Activated naive CD8-positive, alpha-beta T cell treated with anti-CD3 and anti-CD28 coated beads, Interleukin-2, amount 10 ng/mL, durations not matched to agents 7 days and 5 days (primary cell): ENCODE data around the gene CD244. TPM values are rescaled to one million over a fixed set of nuclear protein-coding genes. Genes with fewer than 3 reads are reported as not detected.

Experiments
- ATAC-seq: fragments of 150-1000 bp; cut with Tn5 transposase; one replicate; pipeline ENCODE4 v1.10.0; 2021; ENCODE audit warnings: low read depth, moderate library complexity
- POLR2A ChIA-PET: fragments of 350-600 bp; sonication (Branson Sonifier 250); formaldehyde crosslinking; loops from one replicate; lab custom pipeline; 2021; ENCODE audit warnings: antibody characterized with exemption; lab: Charles Lee
- DNase-seq: peaks from one replicate; pipeline ENCODE4 v3.0.0; 2021
- H3K27ac Mint-ChIP-seq: one replicate; pipeline ENCODE4 v1.8.0; 2022; ENCODE audit warnings: mild to moderate bottlenecking, mixed read lengths
- H3K27me3 Mint-ChIP-seq: one replicate; pipeline ENCODE4 v1.8.0; 2022; ENCODE audit warnings: mild to moderate bottlenecking, moderate library complexity, mixed read lengths
- H3K36me3 Mint-ChIP-seq: one replicate; pipeline ENCODE4 v1.8.0; 2021; ENCODE audit warnings: mild to moderate bottlenecking, mixed read lengths
- H3K4me1 Mint-ChIP-seq: one replicate; pipeline ENCODE4 v1.8.0; 2021; ENCODE audit warnings: mixed read lengths
- H3K4me3 Mint-ChIP-seq: one replicate; pipeline ENCODE4 v1.8.0; 2022; ENCODE audit warnings: mild to moderate bottlenecking, moderate library complexity, mixed read lengths
- H3K9me3 Mint-ChIP-seq: one replicate; pipeline ENCODE4 v1.8.0; 2021; ENCODE audit warnings: mixed read lengths
- total RNA-seq, 2 experiments: library from RNA; stranded (reverse); gene quantifications; one replicate each; pipeline ENCODE4 v1.2.3, GENCODE V29; 2021

The CD244 gene
- total RNA-seq, 2 experiments from 2014 or later: 6.0 to 7.8 TPM

DNA sequence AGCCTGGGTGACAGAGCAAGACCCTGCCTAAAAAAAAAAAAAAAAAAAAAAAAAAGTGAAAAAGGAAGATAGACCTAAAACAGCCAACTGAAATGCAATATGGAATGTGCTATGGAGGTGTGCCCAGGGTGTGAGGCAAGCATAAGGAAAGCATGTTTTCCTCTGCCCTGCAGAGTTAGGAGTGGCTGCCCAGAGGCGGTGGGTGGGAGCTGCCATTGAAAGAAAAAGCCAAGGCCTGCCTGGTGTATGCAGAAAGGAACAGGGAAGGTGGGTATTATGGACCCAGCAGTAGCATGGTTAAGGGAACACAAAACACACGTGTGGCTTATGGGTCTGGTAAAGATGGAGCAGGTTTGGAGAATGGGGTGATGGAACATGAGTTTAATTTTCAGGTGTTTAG lies 8.9 kb downstream of the CD244 start:
- DNase-seq (no peak), ATAC-seq (no peak)
- H3K27me3 Mint-ChIP-seq: no peaks in the 10 kb centered on the region
- no peaks in the 10 kb centered on the region for H3K9me3 Mint-ChIP-seq
- H3K4me1 Mint-ChIP-seq: peaks cover 9% of the 10 kb centered on the region
- peaks cover 13% of the 10 kb centered on the region for H3K36me3 Mint-ChIP-seq
- H3K27ac Mint-ChIP-seq: no peak overlapping the region
- POLR2A ChIA-PET: no interaction called here
- H3K4me3 Mint-ChIP-seq: no peak overlapping the region

DNA sequence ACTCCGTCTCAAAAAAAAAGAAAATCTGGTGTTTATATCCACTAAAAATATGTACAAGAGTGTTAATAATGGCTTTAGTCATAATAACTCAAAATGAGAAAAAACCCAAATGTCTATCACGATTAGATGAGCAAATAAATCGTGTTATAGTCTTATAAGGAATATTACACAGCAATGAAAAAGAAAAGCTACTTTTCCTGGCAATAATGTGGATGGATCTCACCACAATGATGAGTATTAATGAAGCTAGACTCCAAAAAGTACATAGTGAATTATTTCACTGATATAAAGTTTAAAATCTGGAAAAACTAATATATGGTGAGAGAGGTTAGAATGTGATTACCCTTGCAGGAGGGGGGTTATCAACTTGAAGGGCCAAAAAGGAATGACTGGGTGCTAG lies 9.7 kb downstream of the CD244 start:
- Mint-ChIP-seq H3K4me3 (no peak overlapping the region), H3K36me3 (peaks cover 15% of the 10 kb centered on the region), H3K27ac (no peak overlapping the region), H3K27me3 (no peaks in the 10 kb centered on the region), H3K4me1 (peaks cover 7% of the 10 kb centered on the region), H3K9me3 (no peaks in the 10 kb centered on the region)
- no peak for DNase-seq
- no peak for ATAC-seq
- POLR2A ChIA-PET: interaction anchor here (0.9 kb wide), 1 partner anchor 15 kb away, joined by 3 read pairs; no protein-coding TSS in a partner anchor

DNA sequence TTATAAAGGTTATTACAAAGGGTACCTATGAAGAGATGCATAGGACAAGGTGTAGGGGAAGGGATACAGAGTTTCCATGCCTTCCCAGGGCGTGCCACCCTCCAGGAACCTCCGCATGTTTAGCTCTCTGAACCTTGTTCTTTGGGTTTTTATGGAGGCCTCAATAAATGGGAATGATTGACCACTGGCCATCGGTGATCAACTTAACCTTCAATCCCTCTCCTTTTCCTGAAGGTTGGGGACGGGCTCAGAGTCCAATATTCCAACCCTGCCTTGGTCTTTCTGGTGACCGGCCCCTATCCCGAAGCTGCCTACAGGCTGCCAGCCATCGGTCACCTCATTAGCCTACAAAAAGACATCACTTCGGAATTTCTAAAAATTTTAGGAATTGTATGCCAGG lies 11.7 kb downstream of the CD244 start:
- POLR2A ChIA-PET: interaction anchor here (1.1 kb wide), 1 partner anchor 14 kb away, joined by 3 read pairs; no protein-coding TSS in a partner anchor
- Mint-ChIP-seq H3K4me3 (no peak overlapping the region), H3K27me3 (peaks cover 4% of the 10 kb centered on the region), H3K4me1 (peaks cover 6% of the 10 kb centered on the region), H3K9me3 (no peaks in the 10 kb centered on the region), H3K27ac (no peak overlapping the region), H3K36me3 (peaks cover 17% of the 10 kb centered on the region)
- DNase-seq: no peak
- ATAC-seq: no peak

DNA sequence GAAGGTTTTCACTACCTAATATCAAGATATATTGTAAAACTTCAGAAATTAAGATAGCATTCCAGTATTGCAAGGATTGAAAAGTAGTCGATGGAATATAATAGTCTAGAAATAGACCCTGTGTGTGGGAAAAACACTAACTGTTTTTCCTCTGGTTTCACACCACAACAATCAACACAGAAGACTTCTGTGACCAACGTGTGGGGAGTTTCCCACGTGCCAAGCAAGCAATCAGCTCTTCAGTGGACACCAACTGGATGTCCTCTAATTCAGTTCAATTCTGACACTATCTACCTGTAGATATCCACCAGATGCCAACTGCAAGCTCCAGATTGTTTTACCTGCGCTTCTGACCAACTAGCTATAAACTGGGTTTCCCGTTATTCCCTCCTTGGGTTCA lies 12.1 kb downstream of the CD244 start:
- POLR2A ChIA-PET: no interaction called here
- peaks cover 4% of the 10 kb centered on the region for H3K27me3 Mint-ChIP-seq
- H3K4me1 Mint-ChIP-seq: peaks cover 6% of the 10 kb centered on the region
- ATAC-seq (no peak), DNase-seq (no peak)
- peaks cover 19% of the 10 kb centered on the region for H3K36me3 Mint-ChIP-seq
- no peak overlapping the region for H3K27ac Mint-ChIP-seq
- H3K9me3 Mint-ChIP-seq: no peaks in the 10 kb centered on the region
- no peak overlapping the region for H3K4me3 Mint-ChIP-seq

DNA sequence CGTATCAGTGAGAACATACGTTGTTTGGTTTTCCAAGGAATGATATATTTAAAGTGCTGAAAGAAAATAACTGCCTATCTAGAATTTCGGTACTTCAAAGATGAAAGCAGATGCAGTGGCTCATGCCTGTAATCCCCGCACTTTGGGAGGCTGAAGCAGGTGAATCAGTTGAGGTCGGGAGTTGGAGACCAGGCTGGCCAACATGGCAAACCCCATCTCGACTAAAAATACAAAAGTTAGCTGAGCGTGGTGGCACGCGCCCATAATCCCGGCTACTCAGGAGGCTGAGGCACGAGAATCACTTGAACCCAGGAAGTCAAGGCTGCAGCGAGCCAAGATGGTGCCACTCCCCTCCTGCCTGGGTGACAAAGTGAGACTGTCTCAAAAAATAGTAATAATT lies 16.4 kb downstream of the CD244 start:
- Mint-ChIP-seq H3K9me3 (peaks cover 8% of the 10 kb centered on the region), H3K4me1 (peaks cover 31% of the 10 kb centered on the region), H3K27ac (no peak overlapping the region), H3K36me3 (peaks cover 29% of the 10 kb centered on the region), H3K27me3 (peaks cover 4% of the 10 kb centered on the region), H3K4me3 (no peak overlapping the region)
- POLR2A ChIA-PET: interaction anchor here (1.2 kb wide), 1 partner anchor 9 kb away, joined by 6 read pairs; no protein-coding TSS in a partner anchor
- no peak for DNase-seq
- no peak for ATAC-seq

DNA sequence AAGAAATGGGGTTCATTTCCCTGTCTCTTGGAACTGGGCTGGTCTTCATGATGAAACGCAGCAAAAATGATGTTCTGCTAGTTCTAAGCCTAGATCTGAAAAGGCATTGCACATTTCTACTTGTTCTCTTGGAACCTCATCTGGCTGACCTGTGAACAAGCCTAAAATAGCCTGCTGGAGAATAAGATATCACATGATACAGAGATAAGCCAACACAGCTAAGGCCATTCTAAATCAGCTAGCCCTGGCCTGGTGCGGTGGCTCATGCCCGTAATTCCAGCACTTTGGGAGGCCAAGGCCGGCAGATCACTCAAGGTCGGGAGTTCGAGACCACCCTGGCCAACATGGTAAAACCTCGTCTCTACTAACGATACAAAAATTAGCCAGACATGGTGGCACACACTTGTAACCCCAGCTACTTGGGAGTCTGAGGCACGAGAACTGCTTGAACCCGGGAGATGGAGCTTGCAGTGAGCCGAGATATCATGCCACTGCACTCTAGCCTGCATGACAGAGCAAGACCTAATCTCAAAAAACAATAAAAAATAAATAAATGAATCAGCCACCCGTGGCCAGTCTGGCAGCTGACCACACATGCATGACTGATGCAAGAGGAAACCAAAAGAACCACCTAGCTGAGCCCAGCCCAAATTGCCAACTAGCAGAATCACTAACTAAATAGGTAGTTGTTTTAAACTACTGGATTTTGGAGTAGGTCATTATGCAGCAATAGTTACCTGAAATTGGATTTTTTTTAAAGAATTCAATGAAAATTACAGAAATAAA lies 18.0 kb downstream of the CD244 start:
- POLR2A ChIA-PET: interaction anchor here (1.4 kb wide), 1 partner anchor 48 kb away, joined by 3 read pairs; the partner anchor contains the start of gene LY9
- Mint-ChIP-seq H3K27ac (no peak overlapping the region), H3K27me3 (peaks cover 4% of the 10 kb centered on the region), H3K36me3 (peaks cover 31% of the 10 kb centered on the region), H3K4me3 (no peak overlapping the region), H3K9me3 (peaks cover 8% of the 10 kb centered on the region), H3K4me1 (peaks cover 34% of the 10 kb centered on the region)
- no peak for DNase-seq
- no peak for ATAC-seq

DNA sequence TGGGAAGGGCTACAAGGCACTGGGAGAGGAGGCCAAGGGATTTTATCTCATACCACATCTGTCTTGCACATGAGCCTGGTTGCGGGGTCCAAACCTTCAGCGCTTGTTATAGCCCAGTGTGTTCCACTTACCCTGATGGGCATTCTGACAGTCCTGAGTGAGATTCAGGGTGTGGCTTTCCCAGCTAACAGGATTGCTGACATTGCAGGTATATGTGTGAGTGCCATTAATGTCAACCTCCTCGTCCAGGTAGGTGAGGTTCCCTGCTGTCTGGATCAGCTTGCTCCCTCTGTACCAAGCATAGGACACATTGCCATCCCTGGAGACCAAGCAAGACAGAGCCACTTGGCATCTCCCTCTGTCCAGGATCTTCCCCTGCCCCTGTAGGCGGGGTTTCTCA lies 21.6 kb downstream of the CD244 start:
- Mint-ChIP-seq H3K36me3 (peaks cover 23% of the 10 kb centered on the region), H3K4me3 (no peak overlapping the region)

DNA sequence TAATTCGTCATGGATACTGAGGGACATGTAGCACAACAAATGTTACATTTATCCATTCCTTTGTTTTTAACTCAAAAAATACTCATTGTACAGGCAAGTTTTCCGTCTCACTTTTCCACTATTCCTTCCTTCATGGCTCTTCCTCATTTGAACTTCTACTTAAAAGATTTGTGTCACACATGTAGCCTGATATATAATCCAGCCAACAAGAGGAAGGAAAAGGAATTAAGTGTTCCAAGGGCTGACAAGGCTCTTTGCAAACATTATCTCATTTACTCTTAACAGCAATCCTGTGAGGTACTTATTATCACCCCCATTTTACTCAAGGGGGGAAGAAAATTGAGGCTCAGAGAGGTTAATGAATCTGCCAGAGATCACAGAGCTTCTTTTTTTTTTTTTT lies 22.9 kb downstream of the CD244 start:
- POLR2A ChIA-PET: interaction anchor here (0.6 to 0.9 kb wide), 2 partner anchors 8 to 114 kb away, joined by 3 to 4 read pairs; no protein-coding TSS in a partner anchor
- H3K4me3 Mint-ChIP-seq: no peak overlapping the region
- no peak overlapping the region for H3K27ac Mint-ChIP-seq
- peaks cover 68% of the 10 kb centered on the region for H3K4me1 Mint-ChIP-seq
- no peaks in the 10 kb centered on the region for H3K27me3 Mint-ChIP-seq
- H3K9me3 Mint-ChIP-seq: peaks cover 6% of the 10 kb centered on the region
- ATAC-seq: no peak
- peaks cover 15% of the 10 kb centered on the region for H3K36me3 Mint-ChIP-seq
- no peak for DNase-seq

More for the DNA sequence above, 21.6 kb downstream of the CD244 start:
- ATAC-seq (no peak), DNase-seq (no peak)
- Mint-ChIP-seq H3K27ac (no peak overlapping the region), H3K9me3 (peaks cover 8% of the 10 kb centered on the region), H3K4me1 (peaks cover 61% of the 10 kb centered on the region), H3K27me3 (no peaks in the 10 kb centered on the region)
- POLR2A ChIA-PET: no interaction called here

DNA sequence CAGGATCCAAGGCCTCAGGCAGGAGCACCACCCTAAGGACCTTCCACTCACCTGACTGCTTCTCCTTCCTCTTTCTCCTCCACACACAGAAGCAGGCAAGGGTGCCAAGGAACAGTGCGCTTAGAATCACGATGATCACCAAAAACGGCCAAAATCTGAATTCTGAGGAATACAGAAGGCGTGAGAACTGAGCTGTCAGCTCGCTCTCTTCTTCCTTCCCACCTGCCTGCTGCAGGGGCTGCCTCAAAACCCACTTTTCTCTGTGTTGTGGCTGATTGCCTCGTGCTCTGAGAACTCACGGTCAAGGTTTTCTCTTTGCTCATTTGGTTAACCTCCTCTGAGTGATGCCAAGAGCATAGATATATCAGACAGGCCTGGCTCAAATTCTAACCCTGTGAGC lies 23.8 kb downstream of the CD244 start:
- no peak for ATAC-seq
- peaks cover 11% of the 10 kb centered on the region for H3K36me3 Mint-ChIP-seq

DNA sequence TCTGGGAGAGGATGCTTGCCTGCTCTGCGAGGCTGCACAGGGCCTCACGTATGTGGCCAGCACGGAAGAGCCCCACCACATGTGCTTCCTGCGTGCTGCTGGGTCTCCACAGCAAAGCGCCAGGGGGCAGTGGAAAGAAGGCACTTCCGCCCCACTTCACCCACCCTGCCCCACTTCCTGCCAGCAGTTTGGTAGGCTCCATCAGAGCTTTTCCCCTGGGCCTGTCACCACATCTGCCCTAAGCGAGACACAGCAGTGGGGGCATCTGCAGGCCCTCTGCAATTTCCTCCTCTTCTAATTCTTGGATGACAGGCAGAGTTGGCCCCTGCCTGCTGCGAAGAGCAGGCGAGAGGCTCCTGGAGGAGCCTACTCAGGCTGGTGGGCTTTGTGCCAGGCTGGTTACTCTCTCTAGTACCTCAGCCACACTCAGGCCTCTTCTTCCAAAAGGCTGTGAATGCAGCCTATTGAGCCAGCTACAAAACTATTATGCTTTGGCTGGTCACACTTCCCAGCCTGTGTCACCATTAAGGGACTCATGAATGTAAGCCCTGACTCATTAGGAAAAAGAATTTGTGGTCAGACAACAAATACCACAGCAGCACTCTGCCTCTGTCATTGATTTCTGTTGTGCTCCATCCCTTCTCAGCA lies 25.0 kb downstream of the CD244 start:
- Mint-ChIP-seq H3K27me3 (no peaks in the 10 kb centered on the region), H3K4me3 (peak overlapping the region; percentile 76), H3K9me3 (no peaks in the 10 kb centered on the region), H3K36me3 (peaks cover 5% of the 10 kb centered on the region), H3K4me1 (peaks cover 63% of the 10 kb centered on the region), H3K27ac (peak overlapping the region; percentile 98)
- peak; percentile 84 for DNase-seq
- POLR2A ChIA-PET: interaction anchor here (0.7 to 4.1 kb wide), 15 partner anchors 9 to 154 kb away, joined by 3 to 25 read pairs (median 5); partner anchors contain the start of genes CD244, ITLN2 and LY9
- ATAC-seq: peak; percentile 92

More for the DNA sequence above, 23.8 kb downstream of the CD244 start:
- H3K4me1 Mint-ChIP-seq: peaks cover 67% of the 10 kb centered on the region
- DNase-seq: peak; percentile 53
- H3K9me3 Mint-ChIP-seq: peaks cover 2% of the 10 kb centered on the region
- POLR2A ChIA-PET: interaction anchor here (0.6 to 3.1 kb wide), 7 partner anchors 16 to 151 kb away, joined by 3 to 25 read pairs (median 4); partner anchors contain the start of gene CD244
- H3K27ac Mint-ChIP-seq: peak overlapping the region; percentile 98
- peak overlapping the region; percentile 76 for H3K4me3 Mint-ChIP-seq
- H3K27me3 Mint-ChIP-seq: no peaks in the 10 kb centered on the region

DNA sequence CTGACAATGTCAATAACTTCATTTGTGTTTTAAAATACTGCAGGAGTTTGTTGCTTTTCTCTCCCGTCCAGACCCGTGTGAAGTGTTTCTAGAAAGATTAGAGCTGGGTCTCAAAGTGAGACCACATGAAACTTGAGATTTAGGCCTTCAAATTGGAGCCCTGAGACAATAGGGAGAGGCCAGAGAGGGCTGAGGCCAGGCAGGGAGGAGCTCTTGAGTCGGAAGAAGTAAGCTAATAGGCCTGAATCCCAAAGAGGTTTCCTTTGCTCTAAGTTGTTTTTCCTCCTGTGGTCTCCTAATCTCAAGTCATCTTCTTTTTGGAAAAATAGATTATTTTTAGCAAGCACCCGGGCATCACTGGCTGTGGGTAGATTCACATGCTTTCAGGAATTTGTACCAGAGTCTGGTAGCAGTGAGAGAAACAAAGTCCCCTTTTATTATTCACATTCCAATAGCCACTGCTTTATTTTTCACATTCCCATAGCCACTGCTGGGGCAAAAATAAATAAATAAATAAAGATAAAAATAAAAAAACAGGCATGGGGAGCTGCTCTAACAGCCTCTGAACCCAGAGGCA lies 25.6 kb downstream of the CD244 start:
- peak overlapping the region; percentile 57 for H3K4me3 Mint-ChIP-seq
- H3K9me3 Mint-ChIP-seq: no peaks in the 10 kb centered on the region
- no peak for ATAC-seq
- peaks cover 6% of the 10 kb centered on the region for H3K36me3 Mint-ChIP-seq
- POLR2A ChIA-PET: interaction anchor here (0.8 to 4.1 kb wide), 15 partner anchors 9 to 154 kb away, joined by 3 to 25 read pairs (median 5); partner anchors contain the start of genes CD244, ITLN2 and LY9
- DNase-seq: no peak
- peak overlapping the region; percentile 98 for H3K27ac Mint-ChIP-seq
- H3K27me3 Mint-ChIP-seq: no peaks in the 10 kb centered on the region
- H3K4me1 Mint-ChIP-seq: peaks cover 59% of the 10 kb centered on the region

DNA sequence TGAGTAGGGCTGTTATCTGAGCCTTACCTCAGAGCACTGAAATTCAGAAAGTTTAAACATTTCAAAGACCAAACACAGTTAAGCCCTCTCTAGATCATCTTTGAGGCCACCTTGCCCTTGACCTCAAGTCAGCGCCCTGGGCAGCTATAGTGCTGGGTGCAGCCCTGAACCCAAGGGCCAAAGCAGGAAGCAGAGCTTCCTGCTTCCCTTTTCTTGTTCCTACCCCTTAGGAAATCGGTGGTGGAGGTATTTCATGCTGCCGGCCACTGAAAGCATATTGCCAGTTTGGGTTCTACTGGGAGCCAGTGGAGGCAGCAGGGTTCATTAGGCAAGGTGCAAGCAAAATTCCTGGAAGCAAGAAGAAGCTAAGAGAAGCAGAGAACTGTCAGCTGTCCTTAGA lies 26.1 kb downstream of the CD244 start:
- H3K27ac Mint-ChIP-seq: peak overlapping the region; percentile 81
- POLR2A ChIA-PET: interaction anchor here (1.0 to 4.1 kb wide), 11 partner anchors 13 to 154 kb away, joined by 3 to 25 read pairs (median 5); partner anchors contain the start of genes CD244, ITLN2 and LY9
- H3K4me1 Mint-ChIP-seq: peaks cover 57% of the 10 kb centered on the region
- ATAC-seq (no peak), DNase-seq (no peak)
- no peaks in the 10 kb centered on the region for H3K27me3 Mint-ChIP-seq
- peaks cover 5% of the 10 kb centered on the region for H3K36me3 Mint-ChIP-seq
- H3K4me3 Mint-ChIP-seq: peak overlapping the region; percentile 57
- H3K9me3 Mint-ChIP-seq: no peaks in the 10 kb centered on the region

DNA sequence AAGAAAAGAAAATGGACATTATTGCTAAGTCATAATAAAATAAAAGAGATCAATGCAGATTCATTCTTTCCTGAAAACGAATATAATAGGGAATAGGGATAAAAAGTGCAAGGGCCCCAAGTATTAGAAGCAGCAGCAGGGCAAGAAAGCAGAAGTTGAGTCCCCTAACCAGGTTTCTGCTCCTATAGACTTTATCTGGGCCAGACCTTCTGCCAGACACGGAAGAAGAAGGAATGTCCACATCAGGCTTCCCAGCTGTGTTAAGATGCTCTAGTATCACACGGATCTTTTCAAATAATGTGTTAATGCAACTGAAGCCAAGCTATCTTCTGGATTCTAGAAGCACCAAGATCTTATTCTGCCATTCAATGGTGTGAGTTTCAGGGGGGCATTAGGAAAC lies 26.9 kb downstream of the CD244 start:
- Mint-ChIP-seq H3K27ac (peak overlapping the region; percentile 81), H3K4me3 (peak overlapping the region; percentile 25), H3K4me1 (peaks cover 56% of the 10 kb centered on the region), H3K36me3 (peaks cover 5% of the 10 kb centered on the region), H3K27me3 (no peaks in the 10 kb centered on the region), H3K9me3 (no peaks in the 10 kb centered on the region)
- POLR2A ChIA-PET: interaction anchor here (1.0 to 4.1 kb wide), 5 partner anchors 39 to 155 kb away, joined by 3 to 17 read pairs (median 5); partner anchors contain the start of gene LY9
- ATAC-seq (no peak), DNase-seq (no peak)
